Cerebellar nuclear complex (tissue), 1 donor: Measurements from ENCODE around the gene TECPR1.

Source experiments
- DNase-seq, 2 experiments: peaks; one replicate each; lab custom pipeline; 2025; lab: John Stamatoyannopoulos, UW

Gene TECPR1

GRCh38 chr7:98284335-98285036, 32.5 kb upstream of the TECPR1 start:
- no peak for DNase-seq

GRCh38 chr7:98283887-98284222, 31.8 kb upstream of the TECPR1 start:
- DNase-seq = no peak

- no peak for DNase-seq
Observed at GRCh38 chr7:98283127-98283886, 31.3 kb upstream of the TECPR1 start.

GRCh38 chr7:98282703-98283102, 30.7 kb upstream of the TECPR1 start:
- no peak for DNase-seq

- no peak for DNase-seq
Observed at GRCh38 chr7:98281757-98282606, 29.9 kb upstream of the TECPR1 start.

- peak; percentile 28 to 41 for DNase-seq
Observed at GRCh38 chr7:98280791-98281756, 29.0 kb upstream of the TECPR1 start, which contains the start of gene BRI3. Gene BRI3 (plus strand): TSS chr7:98281686. CDS start chr7:98281796, 110 bp downstream.

- no peak for DNase-seq
Observed at GRCh38 chr7:98280296-98280695, 28.3 kb upstream of the TECPR1 start.

- no peak for DNase-seq
Observed at GRCh38 chr7:98278936-98279335, 26.9 kb upstream of the TECPR1 start.

- no peak for DNase-seq
Observed at GRCh38 chr7:98278408-98278807, 26.4 kb upstream of the TECPR1 start.

GRCh38 chr7:98276241-98276761, 24.3 kb upstream of the TECPR1 start:
- DNase-seq = no peak

GRCh38 chr7:98267303-98267702, 15.3 kb upstream of the TECPR1 start:
- DNase-seq = no peak

GRCh38 chr7:98266840-98267239, 14.8 kb upstream of the TECPR1 start:
- no peak for DNase-seq

GRCh38 chr7:98265841-98266271, 13.8 kb upstream of the TECPR1 start:
- no peak for DNase-seq

- no peak for DNase-seq
Observed at GRCh38 chr7:98257701-98258100, 5.7 kb upstream of the TECPR1 start.

GRCh38 chr7:98256431-98256830, 4.4 kb upstream of the TECPR1 start:
- DNase-seq = no peak

- no peak for DNase-seq
Observed at GRCh38 chr7:98254951-98255610, 3.0 kb upstream of the TECPR1 start.

- DNase-seq = no peak
Observed at GRCh38 chr7:98254516-98254915, 2.5 kb upstream of the TECPR1 start.

GRCh38 chr7:98252425-98253054, 508 bp upstream of the TECPR1 start:
- no peak for DNase-seq

GRCh38 chr7:98251231-98251600, 816 bp downstream of the TECPR1 start:
- DNase-seq = peak in 1 of 2 experiments; percentile 63

- no peak for DNase-seq
Observed at GRCh38 chr7:98250789-98251188, 1.2 kb downstream of the TECPR1 start.
